22Rv1 (cell line): Measurements from ENCODE around the gene PDLIM5.

ENCODE experiments used
- ZFX ChIP-seq: fragments of 450-650 bp; IDR thresholded peaks from 2 replicates; pipeline ENCODE4 v1.6.1; 2017; ENCODE audit warnings: antibody characterized with exemption, borderline replicate concordance
- TF ChIP-seq, protein P1 (sequence below): fragments of 450-650 bp; IDR thresholded peaks from 2 replicates; pipeline ENCODE4 v1.5.1; 2017; ENCODE audit warnings: mild to moderate bottlenecking

GRCh38 chr4:94491322-94491721, 39.6 kb downstream of the PDLIM5 start:
- TF ChIP-seq, protein P1, sequence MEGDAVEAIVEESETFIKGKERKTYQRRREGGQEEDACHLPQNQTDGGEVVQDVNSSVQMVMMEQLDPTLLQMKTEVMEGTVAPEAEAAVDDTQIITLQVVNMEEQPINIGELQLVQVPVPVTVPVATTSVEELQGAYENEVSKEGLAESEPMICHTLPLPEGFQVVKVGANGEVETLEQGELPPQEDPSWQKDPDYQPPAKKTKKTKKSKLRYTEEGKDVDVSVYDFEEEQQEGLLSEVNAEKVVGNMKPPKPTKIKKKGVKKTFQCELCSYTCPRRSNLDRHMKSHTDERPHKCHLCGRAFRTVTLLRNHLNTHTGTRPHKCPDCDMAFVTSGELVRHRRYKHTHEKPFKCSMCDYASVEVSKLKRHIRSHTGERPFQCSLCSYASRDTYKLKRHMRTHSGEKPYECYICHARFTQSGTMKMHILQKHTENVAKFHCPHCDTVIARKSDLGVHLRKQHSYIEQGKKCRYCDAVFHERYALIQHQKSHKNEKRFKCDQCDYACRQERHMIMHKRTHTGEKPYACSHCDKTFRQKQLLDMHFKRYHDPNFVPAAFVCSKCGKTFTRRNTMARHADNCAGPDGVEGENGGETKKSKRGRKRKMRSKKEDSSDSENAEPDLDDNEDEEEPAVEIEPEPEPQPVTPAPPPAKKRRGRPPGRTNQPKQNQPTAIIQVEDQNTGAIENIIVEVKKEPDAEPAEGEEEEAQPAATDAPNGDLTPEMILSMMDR, result no peak
- TF ChIP-seq ZFX, result no peak
